Kidney (tissue), 14 donors: ENCODE data around the gene KIAA0513. TPM values are rescaled to one million over a fixed set of nuclear protein-coding genes. Genes with fewer than 3 reads are reported as not detected.

Experiments used
- DNase-seq, 5 donors: peaks; one replicate each; pipeline ENCODE4 v3.0.0-alpha.2; 2013 to 2020
- FAIRE-seq: peaks from 2 replicates; lab custom pipeline; 2012; peaks lifted over from hg19 to GRCh38; lab: Jason Lieb, UNC
- H3K27ac ChIP-seq, 2 donors: one replicate each; pipeline ENCODE4 v1.7.0; 2013; ENCODE audit warnings: low read depth in 2 of 2, low read length in 2 of 2, inconsistent platforms in 1 of 2
- H3K27me3 ChIP-seq: one replicate; pipeline ENCODE4 v1.7.1; 2013; ENCODE audit warnings: low read length, inconsistent platforms; ENCODE audit not compliant: control insufficient read depth, insufficient read depth
- H3K36me3 ChIP-seq, 3 donors: one replicate each; pipeline versions ENCODE4 v1.7.0 to v1.7.1; 2013; ENCODE audit warnings: low read length in 3 of 3, control low read depth in 1 of 3, inconsistent platforms in 1 of 3; ENCODE audit not compliant: insufficient read depth in 3 of 3, control insufficient read depth in 2 of 3
- H3K4me1 ChIP-seq, 3 donors: one replicate each; pipeline versions ENCODE4 v1.7.0 to v1.7.1; 2013; ENCODE audit warnings: low read length in 3 of 3, inconsistent platforms in 1 of 3, low read depth in 1 of 3; ENCODE audit not compliant: control insufficient read depth in 2 of 3, insufficient read depth in 2 of 3
- H3K4me3 ChIP-seq, 3 donors: one replicate each; pipeline versions ENCODE4 v1.7.0 to v1.8.1; 2013; ENCODE audit warnings: low read length in 3 of 3, control low read depth in 1 of 3, inconsistent platforms in 1 of 3
- H3K9ac ChIP-seq, 3 donors: one replicate each; pipeline versions ENCODE4 v1.7.0 to v1.7.1; 2013; ENCODE audit warnings: low read length in 3 of 3, control low read depth in 1 of 3, inconsistent platforms in 1 of 3
- H3K9me3 ChIP-seq, 3 donors: one replicate each; pipeline versions ENCODE4 v1.7.0 to v1.7.1; 2013; ENCODE audit warnings: low read length in 3 of 3, control low read depth in 1 of 3, inconsistent platforms in 1 of 3; ENCODE audit not compliant: control insufficient read depth in 2 of 3, insufficient read depth in 1 of 3
- intact Hi-C: fragments of 100-400 bp; cut with DNase I; formaldehyde crosslinking; loops from one replicate; pipeline ENCODE4 v1.11.1; 2022
- polyA plus RNA-seq: library from polyadenylated mRNA; stranded (reverse); fragments of 350-450 nt; fragmentation: Illumina TruSeq; extraction: RNeasy Lipid Tissue Mini Kit (QIAGEN cat#74804); gene quantifications from one replicate; pipeline ENCODE4 v1.2.3, GENCODE V29; 2014; ENCODE audit warnings: low read depth, low replicate concordance; ENCODE audit not compliant: insufficient read depth
- total RNA-seq: library from RNA; stranded (reverse); fragmentation: NEBNext Ultra II Directional; extraction: Animal tissue kit (Norgen Biotek cat#: 25700); gene quantifications from one replicate; pipeline ENCODE4 v1.2.1, GENCODE V29; 2021
- TF ChIP-seq, protein P1 (sequence below): IDR thresholded peaks from 3 replicates; pipeline ENCODE4 v1.5.1; 2012; ENCODE audit warnings: mild to moderate bottlenecking, moderate library complexity, borderline replicate concordance; ENCODE audit not compliant: insufficient read depth; ENCODE audit errors: extremely low read depth
- donor health status: control.
- donor health status: control.
- donor health status: control.
- donor health status: control.
- donor health status: control.
- donor health status: DM: yes; HTN: yes; CAD: no.
- donor health status: Normal renal cell carcinoma (clear cell type).

KIAA0513 gene
- total and polyA plus RNA-seq, 2 donors from 2014 or later: 2.6 to 19.2 TPM

DNA sequence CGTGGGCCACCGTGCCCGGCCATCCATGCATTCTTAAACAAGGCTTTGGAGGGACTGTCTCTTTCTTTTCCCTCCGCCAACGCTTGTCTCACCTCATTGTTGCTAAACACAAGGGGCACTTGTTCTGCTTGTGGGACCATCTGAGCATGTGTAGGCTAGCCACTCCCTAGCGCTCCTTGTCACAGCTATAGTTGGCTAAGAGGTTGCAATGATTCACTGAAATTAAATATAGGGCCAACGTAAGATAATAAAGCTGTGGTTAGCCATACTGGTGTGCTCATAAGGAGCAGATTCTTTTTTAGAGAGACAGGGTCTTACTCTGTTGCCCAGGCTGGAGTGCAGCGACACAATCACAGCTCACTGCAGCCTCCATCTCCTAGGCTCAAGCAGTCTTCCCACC, 41.2 kb downstream of the KIAA0513 start:
- TF ChIP-seq, protein P1, sequence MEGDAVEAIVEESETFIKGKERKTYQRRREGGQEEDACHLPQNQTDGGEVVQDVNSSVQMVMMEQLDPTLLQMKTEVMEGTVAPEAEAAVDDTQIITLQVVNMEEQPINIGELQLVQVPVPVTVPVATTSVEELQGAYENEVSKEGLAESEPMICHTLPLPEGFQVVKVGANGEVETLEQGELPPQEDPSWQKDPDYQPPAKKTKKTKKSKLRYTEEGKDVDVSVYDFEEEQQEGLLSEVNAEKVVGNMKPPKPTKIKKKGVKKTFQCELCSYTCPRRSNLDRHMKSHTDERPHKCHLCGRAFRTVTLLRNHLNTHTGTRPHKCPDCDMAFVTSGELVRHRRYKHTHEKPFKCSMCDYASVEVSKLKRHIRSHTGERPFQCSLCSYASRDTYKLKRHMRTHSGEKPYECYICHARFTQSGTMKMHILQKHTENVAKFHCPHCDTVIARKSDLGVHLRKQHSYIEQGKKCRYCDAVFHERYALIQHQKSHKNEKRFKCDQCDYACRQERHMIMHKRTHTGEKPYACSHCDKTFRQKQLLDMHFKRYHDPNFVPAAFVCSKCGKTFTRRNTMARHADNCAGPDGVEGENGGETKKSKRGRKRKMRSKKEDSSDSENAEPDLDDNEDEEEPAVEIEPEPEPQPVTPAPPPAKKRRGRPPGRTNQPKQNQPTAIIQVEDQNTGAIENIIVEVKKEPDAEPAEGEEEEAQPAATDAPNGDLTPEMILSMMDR: no peak
- H3K9me3 ChIP-seq: no peaks in the 10 kb centered on the region
- FAIRE-seq (no peak), DNase-seq (no peak)
- H3K27me3 ChIP-seq: no peaks in the 10 kb centered on the region
- no peak overlapping the region for H3K27ac ChIP-seq
- peaks cover 0 to 3% (median 0%) of the 10 kb centered on the region in 3 donors for H3K36me3 ChIP-seq
- no peak overlapping the region for H3K4me3 ChIP-seq
- H3K9ac ChIP-seq: no peak overlapping the region
- intact Hi-C loops: no loop called here
- no peaks in the 10 kb centered on the region for H3K4me1 ChIP-seq

DNA sequence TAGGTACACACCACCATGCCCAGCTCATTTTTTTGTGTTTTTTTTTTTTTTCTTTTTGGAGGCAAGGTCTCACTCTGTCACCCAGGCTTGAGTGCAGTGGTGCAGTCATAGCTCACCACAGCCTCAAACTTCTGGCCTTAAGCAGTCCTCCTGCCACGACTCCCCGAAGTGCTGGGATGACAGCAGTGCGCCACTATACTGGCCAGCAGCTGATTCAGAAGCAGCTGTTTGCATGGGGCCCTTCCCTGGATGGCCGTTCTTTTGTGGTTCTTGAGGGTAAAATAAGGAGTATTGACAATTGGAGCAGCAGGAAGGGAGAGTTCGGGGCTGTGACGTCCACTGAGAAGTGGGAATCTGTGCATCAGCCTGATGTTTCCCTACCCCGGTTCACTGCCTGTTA, 41.6 kb downstream of the KIAA0513 start:
- FAIRE-seq (no peak), DNase-seq (no peak)
- no peaks in the 10 kb centered on the region for H3K4me1 ChIP-seq
- intact Hi-C loops: no loop called here
- no peak overlapping the region for H3K9ac ChIP-seq
- no peak overlapping the region for H3K27ac ChIP-seq
- H3K36me3 ChIP-seq: peaks cover 0 to 3% (median 0%) of the 10 kb centered on the region in 3 donors
- no peaks in the 10 kb centered on the region for H3K9me3 ChIP-seq
- no peaks in the 10 kb centered on the region for H3K27me3 ChIP-seq
- no peak overlapping the region for H3K4me3 ChIP-seq
- TF ChIP-seq, protein P1: no peak

DNA sequence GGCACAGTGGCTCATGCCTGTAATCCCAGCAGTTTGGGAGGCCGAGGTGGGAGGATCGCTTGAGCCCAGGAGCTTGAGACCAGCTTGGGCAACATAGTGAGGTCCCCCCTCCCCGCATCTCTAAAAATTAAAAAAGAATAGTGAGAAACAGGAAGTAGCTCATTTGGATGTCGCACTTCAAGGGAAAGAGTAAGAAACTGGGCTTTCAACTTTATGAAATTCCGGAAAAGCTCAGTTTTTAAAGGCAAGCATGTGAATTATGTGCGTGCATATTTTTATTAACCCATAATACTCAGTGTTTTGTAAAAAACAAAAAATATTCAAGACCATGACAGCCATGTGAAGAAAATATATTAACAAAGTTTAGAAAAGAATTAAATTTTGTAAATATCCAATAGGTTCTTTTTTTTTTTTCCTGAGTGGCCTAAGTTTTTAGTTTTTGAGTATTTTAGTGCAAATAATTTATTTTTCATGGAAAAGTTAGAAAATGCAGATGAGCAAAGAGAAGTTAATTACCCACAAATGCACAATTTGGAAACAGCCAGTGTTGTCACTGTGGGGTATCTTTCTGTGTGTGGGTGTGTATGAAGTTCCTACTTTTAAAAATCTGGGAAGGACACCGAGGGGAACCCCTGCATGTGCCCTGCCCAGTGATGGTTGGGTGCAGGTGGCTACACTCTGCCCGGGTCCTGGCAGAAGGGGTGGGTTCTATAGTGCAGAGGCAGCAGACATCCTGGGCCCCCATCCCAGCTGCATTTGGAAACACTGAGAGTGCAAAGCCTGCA, 44.7 kb downstream of the KIAA0513 start:
- Histone ChIP-seq H3K27ac (no peak overlapping the region), H3K4me1 (no peaks in the 10 kb centered on the region), H3K27me3 (no peaks in the 10 kb centered on the region), H3K9me3 (no peaks in the 10 kb centered on the region), H3K36me3 (peaks cover 0 to 3% (median 0%) of the 10 kb centered on the region in 3 donors), H3K9ac (no peak overlapping the region), H3K4me3 (no peak overlapping the region)
- DNase-seq (no peak), FAIRE-seq (no peak)
- intact Hi-C loops: no loop called here
- TF ChIP-seq, protein P1: no peak
